ENCODE measurements around the gene AFAP1. TPM values are rescaled to one million over a fixed set of nuclear protein-coding genes. Genes with fewer than 3 reads are reported as not detected.

AFAP1 gene
- polyA plus RNA-seq, 3 donors: not detected

DNA sequence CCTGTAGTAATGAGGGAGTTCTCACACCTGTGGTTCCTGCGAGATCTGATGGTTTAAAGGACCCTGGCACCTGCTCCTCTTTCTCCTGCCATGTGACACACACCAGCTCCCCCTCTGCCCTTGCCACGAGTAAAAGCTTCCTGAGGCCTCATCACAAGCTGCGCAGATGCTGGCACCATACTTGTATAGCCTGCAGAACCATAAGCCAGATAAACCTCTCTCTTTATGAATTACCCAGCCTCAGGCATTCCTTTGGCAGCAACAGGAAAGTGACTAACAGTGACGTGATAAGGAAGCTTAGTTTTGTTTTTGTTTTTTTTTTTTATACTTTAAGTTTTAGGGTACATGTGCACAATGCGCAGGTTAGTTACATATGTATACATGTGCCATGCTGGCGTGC is 130.9 kb downstream of the AFAP1 start:
- no peak overlapping the region for H2AFZ ChIP-seq (ENCODE audit: insufficient read depth, low read depth, low read length, poor library complexity, severe bottlenecking)
- intact Hi-C loops (cut with micrococcal nuclease): no loop called here

GRCh38 chr4:7808181-7808580 is 131.5 kb downstream of the AFAP1 start:
- WGBS (ENCODE audit: insufficient coverage): 95% methylated on average over 4 of the region's 8 CpGs
- Histone ChIP-seq H2AFZ (ENCODE audit: insufficient read depth, low read depth, low read length, poor library complexity, severe bottlenecking) (no peak overlapping the region), H3K27me3 (ENCODE audit: control insufficient read depth in 2 of 2, insufficient read depth in 2 of 2, low read length in 2 of 2) (no peaks in the 10 kb centered on the region), H3K4me2 (replicated peaks; ENCODE audit: extremely low read depth, low read length, poor library complexity, severe bottlenecking) (no peak overlapping the region), H3K27ac (ENCODE audit: low read depth in 1 of 2, low read length in 2 of 2) (no peak overlapping the region), H3K36me3 (replicated peaks in 1 of 2; ENCODE audit: control insufficient read depth in 1 of 2, insufficient read depth in 2 of 2, low read length in 2 of 2) (no peaks in the 10 kb centered on the region), H3K9me3 (replicated peaks in 1 of 2; ENCODE audit: control insufficient read depth in 1 of 2, insufficient read depth in 1 of 2, low read length in 2 of 2) (no peaks in the 10 kb centered on the region), H3K9ac (ENCODE audit: insufficient read depth, low read length, poor library complexity, severe bottlenecking) (no peak overlapping the region), H3K4me3 (replicated peaks in 1 of 3; ENCODE audit: low read depth in 2 of 3, low read length in 3 of 3) (no peak overlapping the region), H3K79me2 (ENCODE audit: insufficient read depth, low read length) (no peaks in the 10 kb centered on the region), H3K4me1 (ENCODE audit: control insufficient read depth in 1 of 2, insufficient read depth in 2 of 2, low read length in 2 of 2) (no peaks in the 10 kb centered on the region), H4K20me1 (ENCODE audit: insufficient read depth, low read length) (no peaks in the 10 kb centered on the region)
- Mint-ChIP-seq H3K36me3 (peaks cover 0 to 13% of the 10 kb centered on the region in 2 donors), H3K27ac (no peak overlapping the region), H3K9me3 (no peaks in the 10 kb centered on the region), H3K4me3 (no peak overlapping the region), H3K27me3 (ENCODE audit: low read depth in 3 of 3) (peaks cover 3 to 14% (median 6%) of the 10 kb centered on the region in 3 donors), H3K4me1 (peaks cover 7% of the 10 kb centered on the region)
- TF ChIP-seq CTCF (IDR thresholded peaks at IDR 0.05): no peak
- no peak for DNase-seq
- intact Hi-C loops (cut with micrococcal nuclease): no loop called here

More for the DNA sequence above, 130.9 kb downstream of the AFAP1 start:
- no peak for TF ChIP-seq CTCF (IDR thresholded peaks at IDR 0.05)
- 88% methylated on average over 2 of the region's 6 CpGs for WGBS (ENCODE audit: insufficient coverage)
- Mint-ChIP-seq H3K27ac (no peak overlapping the region), H3K9me3 (no peaks in the 10 kb centered on the region), H3K4me3 (no peak overlapping the region), H3K36me3 (peaks cover 0 to 13% of the 10 kb centered on the region in 2 donors), H3K27me3 (ENCODE audit: low read depth in 3 of 3) (peaks cover 3 to 14% (median 6%) of the 10 kb centered on the region in 3 donors), H3K4me1 (peaks cover 7% of the 10 kb centered on the region)
- H3K9ac ChIP-seq (ENCODE audit: insufficient read depth, low read length, poor library complexity, severe bottlenecking): no peak overlapping the region
- H3K4me3 ChIP-seq (replicated peaks in 1 of 3; ENCODE audit: low read depth in 2 of 3, low read length in 3 of 3): no peak overlapping the region
- H3K4me2 ChIP-seq (replicated peaks; ENCODE audit: extremely low read depth, low read length, poor library complexity, severe bottlenecking): no peak overlapping the region
- H3K9me3 ChIP-seq (replicated peaks in 1 of 2; ENCODE audit: control insufficient read depth in 1 of 2, insufficient read depth in 1 of 2, low read length in 2 of 2): no peaks in the 10 kb centered on the region
- no peaks in the 10 kb centered on the region for H3K4me1 ChIP-seq (ENCODE audit: control insufficient read depth in 1 of 2, insufficient read depth in 2 of 2, low read length in 2 of 2)
- no peaks in the 10 kb centered on the region for H4K20me1 ChIP-seq (ENCODE audit: insufficient read depth, low read length)
- DNase-seq: no peak
- no peaks in the 10 kb centered on the region for H3K36me3 ChIP-seq (replicated peaks in 1 of 2; ENCODE audit: control insufficient read depth in 1 of 2, insufficient read depth in 2 of 2, low read length in 2 of 2)
- H3K27ac ChIP-seq (ENCODE audit: low read depth in 1 of 2, low read length in 2 of 2): no peak overlapping the region
- no peaks in the 10 kb centered on the region for H3K27me3 ChIP-seq (ENCODE audit: control insufficient read depth in 2 of 2, insufficient read depth in 2 of 2, low read length in 2 of 2)
- H3K79me2 ChIP-seq (ENCODE audit: insufficient read depth, low read length): no peaks in the 10 kb centered on the region
